A673 (cell line): ENCODE results near the gene OXSR1.

ENCODE experiments used
- CTCF ChIP-seq: fragments of 300-800, 200-600 bp; sonication (generic); conservative IDR thresholded peaks from 2 replicates; pipeline ENCODE4 v1.5.1; 2017; ENCODE audit warnings: low read depth, mild to moderate bottlenecking, antibody characterized with exemption, low read length, moderate library complexity, mixed read lengths
- EZH2 ChIP-seq: fragments of 200-600 bp; sonication (generic); IDR thresholded peaks from 2 replicates; pipeline ENCODE4 v1.6.1; 2017; ENCODE audit warnings: borderline replicate concordance, low read depth, mild to moderate bottlenecking, mixed read lengths, antibody characterized with exemption, low read length; ENCODE audit not compliant: poor library complexity, severe bottlenecking

- no peak for TF ChIP-seq CTCF
- TF ChIP-seq EZH2, result no peak
These were observed 100.4 kb downstream of the OXSR1 start, which contains the start of gene SLC22A13 for GRCh38 chr3:38265604-38266307.
